Body of pancreas (tissue), 4 donors: ENCODE data around the gene CHN2.

Experiments used
- POLR2A ChIP-seq, 3 donors: fragments of 450-650 bp; IDR thresholded peaks; one replicate each; pipeline ENCODE4 v1.6.1; 2016; ENCODE audit warnings: antibody characterized with exemption in 3 of 3, mild to moderate bottlenecking in 2 of 3
- TF ChIP-seq, protein P1 (sequence below), 7 experiments: fragments of 450-650 bp in 4 of 7; fragments of 200-600 bp in 3 of 7; sonication (generic) in 3 of 7; IDR thresholded peaks; one replicate each; pipeline ENCODE4 v1.5.1; 2016 to 2019; ENCODE audit warnings: antibody characterized with exemption in 7 of 7

DNA sequence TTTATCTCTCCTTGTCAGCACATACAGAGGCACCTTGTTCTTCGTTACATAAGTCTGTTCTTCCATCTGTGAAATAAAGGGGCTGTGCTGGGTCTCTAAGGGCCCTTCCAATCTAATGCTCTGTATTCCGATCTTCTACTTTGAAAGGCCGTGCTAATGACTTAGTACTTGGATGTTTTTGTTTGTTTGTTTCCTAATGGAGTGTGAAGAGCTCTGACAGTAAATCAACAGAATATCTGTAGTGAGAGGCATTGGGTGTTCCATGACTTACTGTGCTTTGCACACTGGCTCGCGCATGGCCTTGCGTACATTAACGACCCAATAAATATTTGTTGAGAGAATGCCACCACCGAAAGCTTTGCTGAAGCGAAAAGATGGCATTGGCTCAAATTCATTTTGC, 162.1 kb downstream of the CHN2 start:
- TF ChIP-seq, protein P1, sequence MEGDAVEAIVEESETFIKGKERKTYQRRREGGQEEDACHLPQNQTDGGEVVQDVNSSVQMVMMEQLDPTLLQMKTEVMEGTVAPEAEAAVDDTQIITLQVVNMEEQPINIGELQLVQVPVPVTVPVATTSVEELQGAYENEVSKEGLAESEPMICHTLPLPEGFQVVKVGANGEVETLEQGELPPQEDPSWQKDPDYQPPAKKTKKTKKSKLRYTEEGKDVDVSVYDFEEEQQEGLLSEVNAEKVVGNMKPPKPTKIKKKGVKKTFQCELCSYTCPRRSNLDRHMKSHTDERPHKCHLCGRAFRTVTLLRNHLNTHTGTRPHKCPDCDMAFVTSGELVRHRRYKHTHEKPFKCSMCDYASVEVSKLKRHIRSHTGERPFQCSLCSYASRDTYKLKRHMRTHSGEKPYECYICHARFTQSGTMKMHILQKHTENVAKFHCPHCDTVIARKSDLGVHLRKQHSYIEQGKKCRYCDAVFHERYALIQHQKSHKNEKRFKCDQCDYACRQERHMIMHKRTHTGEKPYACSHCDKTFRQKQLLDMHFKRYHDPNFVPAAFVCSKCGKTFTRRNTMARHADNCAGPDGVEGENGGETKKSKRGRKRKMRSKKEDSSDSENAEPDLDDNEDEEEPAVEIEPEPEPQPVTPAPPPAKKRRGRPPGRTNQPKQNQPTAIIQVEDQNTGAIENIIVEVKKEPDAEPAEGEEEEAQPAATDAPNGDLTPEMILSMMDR (IDR thresholded peaks at IDR 0.05), result no peak
- no peak for TF ChIP-seq POLR2A (IDR thresholded peaks at IDR 0.05)
